ENCODE data around the gene UTP11.
"Not testable (repeated sequence)": the region's sequence is repeated elsewhere in the genome, so short reads cannot be mapped to it uniquely, and the experiment has no call there.

The UTP11 gene

GRCh38 chr1:38028105-38028591 lies 15.6 kb downstream of the UTP11 start:
- no peak for DNase-seq

GRCh38 chr1:38028671-38029070 lies 16.1 kb downstream of the UTP11 start:
- no peak for DNase-seq

DNA sequence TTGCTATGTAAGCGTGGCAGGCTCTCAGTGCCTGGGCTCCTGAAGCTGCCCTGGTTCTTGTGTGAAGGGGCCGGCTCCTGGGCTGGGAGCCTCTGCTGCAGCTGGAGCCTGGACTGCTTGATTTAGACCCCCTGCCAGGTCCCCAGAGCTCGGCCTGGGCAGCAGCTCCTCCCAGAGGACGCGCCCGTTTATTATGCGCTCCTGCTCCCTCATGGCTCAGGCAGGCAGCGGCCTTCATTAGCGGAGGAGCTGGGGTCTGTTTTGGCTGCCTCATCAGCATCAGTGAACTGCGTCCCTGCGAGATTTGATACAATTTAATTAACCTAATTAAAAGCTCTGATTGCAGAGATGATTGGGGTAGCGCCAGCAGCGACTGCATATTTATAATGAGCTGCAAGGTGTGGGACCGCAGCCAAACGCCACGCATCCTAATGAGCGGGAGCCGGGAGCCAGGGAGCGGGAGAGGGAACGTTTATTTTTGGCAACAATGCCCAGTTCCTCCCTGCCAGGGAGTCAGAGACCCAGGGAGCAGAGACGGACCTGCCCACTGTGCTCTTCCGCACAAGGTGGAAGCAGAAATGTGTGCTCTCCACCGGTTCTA lies 16.6 kb downstream of the UTP11 start:
- no peak for DNase-seq

- peak; percentile 48 for DNase-seq
These were observed 17.4 kb downstream of the UTP11 start for GRCh38 chr1:38029685-38030511.

DNA sequence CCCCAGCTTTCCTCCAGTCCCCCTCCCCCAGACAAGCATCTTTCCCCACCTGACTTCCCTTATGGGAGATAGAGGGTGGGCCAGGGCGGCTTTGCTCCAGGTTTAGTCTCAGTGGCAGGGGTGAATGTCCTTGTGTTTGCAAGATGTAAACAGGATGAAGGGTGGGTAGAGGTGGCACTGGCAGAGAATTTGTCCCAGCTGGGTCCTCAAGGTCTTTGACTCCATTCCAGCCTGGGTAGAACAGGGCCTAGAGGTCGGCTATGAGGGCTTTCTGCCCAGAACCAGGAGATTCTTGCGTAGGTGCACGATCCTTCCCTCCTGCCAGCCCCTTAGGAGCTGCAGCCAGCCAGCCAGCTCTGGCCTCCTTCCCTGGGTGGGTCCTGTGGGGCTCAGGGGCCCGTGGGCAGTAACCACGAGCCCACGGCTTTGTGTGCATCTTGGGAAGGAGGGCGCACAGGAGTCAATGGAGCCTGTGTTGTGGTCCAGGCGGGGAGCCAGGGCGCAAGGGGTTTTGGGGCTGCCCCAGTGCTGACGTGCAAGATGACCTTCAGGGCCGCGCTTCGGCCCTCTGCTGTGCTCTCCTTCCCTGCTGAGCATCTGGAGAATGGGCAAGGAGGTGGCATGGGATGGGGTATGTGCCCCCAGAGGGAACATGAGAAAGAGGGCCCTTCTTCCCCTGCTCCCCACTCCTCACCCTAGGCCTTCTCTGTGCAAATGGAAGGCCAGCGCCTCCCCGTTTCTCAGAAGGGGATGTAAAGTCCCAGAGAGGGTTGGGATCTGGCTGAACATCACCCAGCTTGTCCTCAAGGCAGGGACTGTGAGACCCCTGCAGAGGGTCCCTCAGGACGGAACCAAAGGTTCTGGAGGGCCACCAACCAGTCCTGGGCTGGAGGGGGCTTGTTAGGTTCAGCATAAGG lies 18.3 kb downstream of the UTP11 start:
- no peak for DNase-seq

- no peak for DNase-seq
These were observed 19.0 kb downstream of the UTP11 start for GRCh38 chr1:38031513-38031866.

DNA sequence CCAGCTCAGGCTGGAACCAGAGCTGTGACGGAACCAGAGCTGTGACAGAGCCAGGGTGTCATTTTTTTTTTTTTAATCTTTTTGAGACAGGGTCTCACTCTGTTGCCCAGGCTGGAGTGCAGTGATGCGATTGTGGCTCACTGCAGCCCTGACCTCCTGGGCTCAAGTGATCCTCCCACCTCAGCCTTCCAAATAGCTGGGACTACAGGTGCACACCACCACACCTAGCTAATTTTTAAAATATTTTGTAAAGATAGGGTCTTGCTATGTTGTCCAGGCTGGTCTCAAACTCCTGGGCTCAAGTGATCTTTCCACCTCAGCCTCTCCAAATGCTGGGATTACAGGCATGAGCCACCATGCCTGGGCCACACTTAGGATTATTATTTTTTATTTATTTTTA lies 20.5 kb downstream of the UTP11 start:
- not testable (repeated sequence) for DNase-seq

DNA sequence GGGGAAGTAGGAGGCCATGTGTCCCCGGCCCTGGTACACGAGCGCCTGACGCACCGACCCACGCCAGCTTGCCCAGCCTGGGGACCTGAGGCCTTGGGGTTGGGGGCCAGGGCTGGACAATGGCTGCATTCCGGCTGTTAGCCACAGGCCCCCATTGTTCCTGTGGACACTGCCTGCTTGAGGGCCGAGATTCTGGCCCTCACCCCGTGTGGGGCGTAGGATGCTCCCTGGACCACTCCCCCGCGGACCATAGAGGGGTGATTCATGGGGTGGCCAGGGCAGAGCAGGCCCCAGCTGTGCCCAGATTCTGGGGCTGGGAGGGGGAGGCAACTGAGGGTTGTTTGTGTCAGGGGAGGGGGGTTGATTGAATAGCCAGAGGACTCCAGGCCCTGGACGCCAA lies 22.3 kb downstream of the UTP11 start:
- no peak for DNase-seq

DNA sequence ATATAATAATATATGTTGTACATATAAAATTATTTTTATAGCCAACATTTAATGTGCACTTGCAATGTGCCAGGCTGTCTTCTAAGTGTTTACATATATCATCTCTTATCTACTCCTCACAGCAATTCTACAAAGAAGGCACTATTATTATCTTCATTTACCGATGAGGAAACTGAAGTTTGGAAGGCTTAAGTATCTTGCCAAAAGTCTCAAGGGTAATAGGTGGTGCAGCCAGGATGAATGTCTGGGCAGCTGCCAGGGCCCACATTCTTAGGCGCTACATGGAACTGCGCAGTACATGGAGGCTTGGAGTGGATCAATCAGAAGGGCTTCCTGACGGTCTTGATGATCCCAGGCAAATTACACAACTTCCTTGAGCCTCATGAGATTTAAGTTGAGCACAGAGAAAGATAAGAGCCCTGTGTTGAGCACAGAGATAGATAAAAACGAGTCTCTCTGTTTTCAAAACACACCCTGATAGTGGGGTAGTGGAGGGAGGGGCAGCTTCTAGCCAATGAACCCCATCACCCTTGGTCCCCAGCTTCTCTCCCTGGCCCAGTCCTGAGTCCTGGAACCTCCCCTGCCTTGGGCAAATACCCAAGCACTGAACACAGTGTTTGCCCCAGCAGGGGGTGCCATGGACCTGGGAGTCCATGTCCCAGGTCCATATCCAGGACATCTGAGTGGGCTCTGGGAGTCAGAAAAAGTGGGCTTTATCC lies 24.8 kb downstream of the UTP11 start:
- DNase-seq: no peak

DNA sequence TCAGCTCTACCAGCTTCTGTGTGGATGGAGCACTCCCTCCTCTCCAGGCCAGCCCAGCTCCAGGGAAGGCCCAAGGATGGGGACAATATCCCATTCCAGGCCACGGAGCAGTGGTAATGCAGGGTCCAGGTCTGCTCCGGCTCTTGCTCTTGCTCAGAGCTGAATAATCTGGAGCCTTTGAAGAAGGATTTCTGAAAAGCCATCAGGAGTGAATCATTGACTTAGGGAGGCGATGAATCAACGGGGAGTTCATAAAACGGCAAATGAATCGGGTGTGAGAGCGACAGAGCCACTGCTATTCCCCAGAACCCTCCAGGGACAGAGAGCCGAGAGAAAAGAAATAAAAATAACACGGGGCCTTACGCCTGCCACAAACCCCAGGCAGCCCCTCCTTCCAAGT lies 26.3 kb downstream of the UTP11 start:
- no peak for DNase-seq

- DNase-seq: no peak
These were observed 27.0 kb downstream of the UTP11 start for GRCh38 chr1:38039331-38040088.

GRCh38 chr1:38041936-38042834 lies 29.7 kb downstream of the UTP11 start:
- no peak for DNase-seq

GRCh38 chr1:38043036-38043747 lies 30.7 kb downstream of the UTP11 start:
- no peak for DNase-seq

- DNase-seq: no peak
These were observed 32.0 kb downstream of the UTP11 start for GRCh38 chr1:38044221-38045215.

- no peak for DNase-seq
These were observed 33.1 kb downstream of the UTP11 start for GRCh38 chr1:38045401-38046332.

- no peak for DNase-seq
These were observed 33.9 kb downstream of the UTP11 start, which contains the start of gene POU3F1 for GRCh38 chr1:38046333-38046883. TSS of gene POU3F1 (minus strand) at chr1:38046793. CDS start at chr1:38046743, 50 bp downstream.
